HG03558 (cell line): ENCODE results near the gene DENND5A.
"Not testable (repeated sequence)": the region's sequence is repeated elsewhere in the genome, so short reads cannot be mapped to it uniquely, and the experiment has no call there.

Source experiments
- ATAC-seq: cut with Tn5 transposase; IDR thresholded peaks from one replicate; pipeline ENCODE4 v1.9.1; 2021; ENCODE audit warnings: moderate number of reproducible peaks; ENCODE audit not compliant: unreplicated experiment; ENCODE audit errors: extremely low read depth

DENND5A gene

DNA sequence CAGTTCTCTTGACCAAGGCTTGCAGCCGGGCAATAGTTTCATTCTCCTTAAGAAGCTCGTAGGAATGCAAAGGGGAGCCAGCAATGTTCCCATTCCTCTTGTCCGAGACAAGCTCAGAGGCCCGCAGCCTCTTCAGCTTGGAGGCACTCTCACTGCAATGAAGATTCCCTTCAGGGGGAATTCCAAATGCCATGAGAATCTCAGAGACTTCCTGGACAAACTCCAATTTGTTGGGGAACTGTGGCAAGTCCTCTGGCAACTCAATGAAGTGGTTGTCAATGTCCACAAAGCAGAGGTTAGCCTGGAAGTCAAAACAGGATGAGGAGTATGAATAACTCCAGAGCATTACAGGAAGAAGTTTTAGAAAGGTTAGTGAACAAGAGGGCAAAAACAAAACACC lies 84.4 kb downstream of the DENND5A start:
- ATAC-seq: no peak

- no peak for ATAC-seq
These were observed 86.0 kb downstream of the DENND5A start for GRCh38 chr11:9179141-9179540.

DNA sequence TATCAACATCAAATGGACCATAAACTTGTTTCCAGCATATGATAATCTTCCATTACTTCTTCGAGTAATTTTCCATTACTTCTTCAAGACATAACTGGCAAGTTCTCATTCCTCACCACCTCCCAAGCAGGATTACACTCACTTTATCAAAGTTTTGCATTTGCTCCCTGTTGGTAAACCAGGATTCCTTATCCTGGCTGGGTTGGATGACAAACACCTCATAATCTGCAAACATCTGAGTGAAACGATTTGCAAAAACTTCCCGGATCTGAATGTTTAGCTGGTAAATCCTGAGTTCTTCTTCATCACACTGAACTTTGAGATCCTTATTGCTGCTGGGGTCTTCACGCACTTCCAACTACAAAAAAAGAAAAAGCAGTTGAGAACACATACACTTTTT lies 86.4 kb downstream of the DENND5A start:
- ATAC-seq: no peak

DNA sequence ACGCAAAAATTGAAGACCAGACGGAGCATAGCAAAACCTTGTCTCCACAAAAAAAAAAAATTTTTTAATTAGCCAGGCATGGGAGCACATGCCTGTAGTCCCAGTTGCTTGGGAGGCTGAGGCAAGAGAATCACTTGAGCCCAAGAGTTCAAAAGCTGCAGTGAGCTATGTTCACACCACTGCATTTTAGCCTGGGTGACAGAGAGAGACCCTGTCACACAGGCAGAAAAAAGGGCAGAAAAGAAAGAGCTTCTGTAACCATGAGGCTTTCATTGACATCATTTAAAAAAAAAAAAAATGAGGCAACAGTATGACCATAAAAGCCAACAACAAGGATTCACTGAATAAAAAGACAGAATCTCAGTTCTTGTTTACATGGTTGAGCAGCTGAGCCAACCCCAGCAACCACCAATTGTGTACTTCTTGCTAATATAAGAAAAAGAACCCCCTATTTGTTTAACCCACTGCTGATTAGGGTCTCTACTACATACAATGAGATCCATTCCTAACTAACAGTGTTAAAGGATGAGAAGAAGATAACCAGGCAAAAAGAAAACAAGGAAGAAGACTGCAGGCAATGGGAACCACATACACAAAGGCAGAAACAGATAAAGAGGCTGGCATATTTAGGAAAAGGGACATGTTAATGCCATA lies 87.6 kb downstream of the DENND5A start:
- no peak for ATAC-seq

DNA sequence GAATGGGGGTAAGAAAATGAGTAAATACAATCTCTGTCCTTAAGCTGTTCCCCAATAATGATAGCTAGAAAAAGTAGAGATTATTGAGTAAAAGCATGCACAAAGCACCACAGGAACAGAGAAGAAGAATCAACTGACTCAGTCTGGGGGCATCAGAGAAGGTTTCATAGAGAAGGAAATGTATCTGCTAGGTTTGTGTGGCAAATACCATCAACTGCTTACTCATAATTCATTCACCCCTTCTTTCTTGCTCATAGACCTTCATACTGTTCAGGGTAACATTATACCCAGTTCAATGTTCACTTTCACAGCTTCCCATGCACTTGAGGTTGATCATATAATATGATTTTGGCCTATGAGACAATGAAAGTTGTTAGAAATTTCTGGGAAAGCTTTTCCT lies 88.6 kb downstream of the DENND5A start:
- ATAC-seq: no peak

DNA sequence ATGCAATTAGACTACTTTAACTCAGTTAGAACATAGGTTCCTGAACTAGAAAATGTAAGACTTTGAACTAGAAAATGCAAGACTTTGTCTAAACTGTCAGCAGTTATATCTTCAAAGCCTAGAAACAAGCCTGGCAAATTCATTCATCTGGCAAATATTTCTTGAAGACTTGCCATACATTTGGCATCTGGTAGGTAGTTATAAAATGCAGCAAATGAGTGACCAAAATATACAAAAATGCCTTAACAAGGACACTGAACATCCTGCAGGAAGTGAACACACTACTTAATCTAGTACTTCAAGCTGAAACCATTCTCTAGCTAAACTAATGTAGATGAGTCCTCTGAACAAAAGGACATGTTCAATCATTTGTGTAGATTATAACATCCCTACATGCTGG lies 89.0 kb downstream of the DENND5A start:
- no peak for ATAC-seq

GRCh38 chr11:9172389-9172788 lies 92.8 kb downstream of the DENND5A start:
- no peak for ATAC-seq

DNA sequence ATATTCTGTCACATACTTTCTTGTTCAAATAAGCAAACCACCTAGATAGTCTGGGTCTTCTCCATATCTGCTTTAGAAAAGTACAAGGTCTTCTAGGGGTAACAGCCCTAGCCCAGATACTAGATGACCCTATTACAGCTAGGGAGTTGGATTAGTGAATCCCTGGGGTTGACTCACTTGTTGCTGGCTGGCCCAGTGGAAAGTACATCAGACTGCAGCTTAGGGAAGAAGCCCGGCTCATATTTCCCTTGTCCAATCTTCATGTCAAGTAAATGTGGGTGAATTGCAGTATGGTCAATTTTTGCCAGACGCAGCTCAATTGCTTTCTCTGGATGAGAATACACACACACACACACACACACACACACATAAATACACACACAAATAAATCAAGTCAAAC lies 94.7 kb downstream of the DENND5A start:
- no peak for ATAC-seq

- no peak for ATAC-seq
These were observed 95.4 kb downstream of the DENND5A start for GRCh38 chr11:9169595-9170295.

DNA sequence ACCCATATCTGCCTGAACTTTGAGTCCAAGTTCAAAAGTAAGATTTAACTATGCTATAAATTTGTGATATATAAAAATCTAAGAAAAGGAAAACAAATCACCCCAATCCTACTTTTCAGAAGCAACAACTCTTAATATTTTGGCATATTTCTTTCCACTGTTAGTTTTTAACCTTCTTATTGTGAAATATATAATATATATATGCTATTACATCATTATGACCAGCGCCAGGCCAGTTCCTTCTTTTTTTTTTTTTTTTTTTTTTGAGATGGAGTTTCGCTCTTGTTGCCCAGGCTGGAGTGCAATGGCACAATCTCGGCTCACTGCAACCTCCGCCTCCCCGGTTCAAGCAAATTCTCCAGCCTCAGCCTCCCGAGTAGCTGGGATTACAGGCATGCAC lies 103.2 kb downstream of the DENND5A start:
- ATAC-seq: not testable (repeated sequence)

GRCh38 chr11:9160166-9160565 lies 105.0 kb downstream of the DENND5A start:
- no peak for ATAC-seq

GRCh38 chr11:9158898-9159391 lies 106.2 kb downstream of the DENND5A start:
- no peak for ATAC-seq

- no peak for ATAC-seq
These were observed 109.2 kb downstream of the DENND5A start for GRCh38 chr11:9155930-9156329.

DNA sequence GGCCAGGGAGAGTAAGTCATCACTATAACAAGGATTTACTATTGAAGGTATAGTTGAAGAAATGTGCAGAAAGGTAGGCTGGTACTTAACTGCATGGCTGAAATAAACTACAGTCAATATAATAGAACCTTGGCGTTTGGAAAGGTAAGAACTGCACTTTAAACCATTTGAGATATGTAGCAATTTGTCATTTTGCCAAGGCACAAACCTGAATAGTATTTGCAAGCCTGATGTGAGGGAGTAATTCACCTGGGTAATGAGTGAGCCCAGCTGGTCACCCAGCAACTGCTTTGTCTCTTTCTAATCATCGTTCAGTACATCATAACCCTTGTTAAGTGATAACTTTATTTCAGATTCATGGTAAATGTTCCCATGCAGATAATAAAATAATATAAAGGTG lies 111.5 kb downstream of the DENND5A start:
- no peak for ATAC-seq

- ATAC-seq: no peak
These were observed 113.5 kb downstream of the DENND5A start for GRCh38 chr11:9151631-9152030.

DNA sequence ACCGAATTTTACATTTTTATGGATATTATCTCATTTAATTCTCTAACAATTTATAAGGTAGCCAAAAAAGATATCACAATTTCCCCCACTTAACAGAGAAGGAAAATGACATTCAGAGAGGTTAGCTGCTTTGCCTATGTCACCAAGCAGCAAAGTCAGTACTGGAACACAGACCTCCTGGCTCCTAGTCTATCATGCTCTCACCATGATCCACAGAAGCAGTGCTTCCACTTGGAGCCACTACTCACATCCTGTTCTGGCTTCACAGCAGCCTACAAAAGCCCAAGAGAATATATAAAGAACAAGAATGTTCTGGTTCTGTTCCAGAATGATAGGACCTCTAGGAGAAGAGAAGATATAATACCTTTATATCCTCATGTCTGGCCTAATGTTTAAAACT lies 114.2 kb downstream of the DENND5A start:
- no peak for ATAC-seq

- no peak for ATAC-seq
These were observed 114.6 kb downstream of the DENND5A start for GRCh38 chr11:9150501-9150900.

- no peak for ATAC-seq
These were observed 116.4 kb downstream of the DENND5A start for GRCh38 chr11:9148727-9149126.

- no peak for ATAC-seq
These were observed 117.1 kb downstream of the DENND5A start for GRCh38 chr11:9148035-9148434.

- ATAC-seq: no peak
These were observed 118.7 kb downstream of the DENND5A start for GRCh38 chr11:9146477-9146876.

DNA sequence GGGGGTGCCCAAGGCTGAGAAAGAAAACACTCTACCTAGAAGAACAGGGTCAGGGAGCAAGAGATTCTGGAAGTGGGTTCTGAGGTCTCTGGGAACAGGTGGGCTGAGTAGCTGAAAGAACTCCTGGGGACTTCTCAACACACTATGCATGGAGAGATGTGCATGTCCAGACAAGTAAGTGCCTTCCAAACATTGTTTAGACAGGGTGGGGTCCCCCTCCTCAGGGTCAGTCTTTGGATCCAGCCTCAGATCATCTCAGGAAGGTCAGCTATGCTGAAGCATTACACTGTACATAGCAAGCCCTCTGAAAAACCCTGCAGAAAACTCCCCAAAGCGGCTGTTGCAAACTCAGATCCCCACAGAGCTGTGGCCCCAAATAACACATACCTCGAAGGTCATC lies 119.9 kb downstream of the DENND5A start:
- ATAC-seq: no peak

DNA sequence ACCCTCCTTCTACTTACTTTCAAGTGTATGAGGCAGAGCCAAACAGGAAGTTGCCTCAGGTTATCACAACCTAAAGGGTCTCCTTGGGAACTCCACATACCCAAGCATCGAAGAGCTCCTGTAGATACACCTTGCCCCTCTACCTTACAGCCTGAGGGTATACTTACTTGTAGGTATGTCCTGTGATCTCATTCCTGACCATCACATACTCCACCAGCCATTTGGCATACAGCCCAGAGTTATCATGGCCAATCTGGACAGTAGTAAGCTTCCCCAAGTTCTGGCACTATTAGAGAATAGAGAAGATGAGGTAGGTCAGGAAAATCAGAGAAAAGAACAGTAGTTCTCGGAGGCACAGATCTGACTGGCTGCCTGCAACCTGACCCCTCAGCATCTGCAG lies 120.3 kb downstream of the DENND5A start:
- no peak for ATAC-seq
